Measurements from ENCODE around the gene NDUFAF5. TPM values are rescaled to one million over a fixed set of nuclear protein-coding genes. Genes with fewer than 3 reads are reported as not detected.

The NDUFAF5 gene
- total and polyA plus RNA-seq, 2 experiments from 2014 or later = 16.6 to 21.3 TPM

DNA sequence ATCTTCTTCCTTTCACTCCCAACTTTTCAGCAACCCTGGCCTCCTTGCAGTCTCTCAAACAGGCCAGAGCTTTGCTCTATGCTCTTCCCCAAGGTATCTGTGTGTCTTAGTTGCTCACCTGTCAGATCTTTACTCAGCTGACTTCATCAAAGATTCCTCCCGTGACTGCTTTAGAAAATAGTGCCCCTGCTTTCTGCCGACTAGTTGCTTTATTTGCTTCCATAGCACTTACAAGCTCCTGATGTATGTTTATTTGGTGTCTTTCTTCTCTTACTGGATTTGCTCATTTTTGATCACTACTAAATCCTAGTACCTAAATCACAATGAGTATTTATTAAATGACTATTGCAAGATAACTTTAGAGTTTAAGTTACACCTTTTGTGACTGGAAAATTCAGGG lies 5.9 kb downstream of the NDUFAF5 start:
- Histone ChIP-seq H3K36me3 (replicated peaks; ENCODE audit: insufficient read depth, low read depth) (no peaks in the 10 kb centered on the region), H4K20me1 (ENCODE audit: insufficient read depth, poor library complexity, severe bottlenecking) (no peaks in the 10 kb centered on the region)
- TF ChIP-seq EZH2phosphoT487 (IDR thresholded peaks at IDR 0.05; ENCODE audit: low read depth, severe bottlenecking, unreplicated experiment) (no peak), EZH2 (IDR thresholded peaks at IDR 0.05; ENCODE audit: borderline replicate concordance) (no peak)
- TF ChIP-seq, protein P1, sequence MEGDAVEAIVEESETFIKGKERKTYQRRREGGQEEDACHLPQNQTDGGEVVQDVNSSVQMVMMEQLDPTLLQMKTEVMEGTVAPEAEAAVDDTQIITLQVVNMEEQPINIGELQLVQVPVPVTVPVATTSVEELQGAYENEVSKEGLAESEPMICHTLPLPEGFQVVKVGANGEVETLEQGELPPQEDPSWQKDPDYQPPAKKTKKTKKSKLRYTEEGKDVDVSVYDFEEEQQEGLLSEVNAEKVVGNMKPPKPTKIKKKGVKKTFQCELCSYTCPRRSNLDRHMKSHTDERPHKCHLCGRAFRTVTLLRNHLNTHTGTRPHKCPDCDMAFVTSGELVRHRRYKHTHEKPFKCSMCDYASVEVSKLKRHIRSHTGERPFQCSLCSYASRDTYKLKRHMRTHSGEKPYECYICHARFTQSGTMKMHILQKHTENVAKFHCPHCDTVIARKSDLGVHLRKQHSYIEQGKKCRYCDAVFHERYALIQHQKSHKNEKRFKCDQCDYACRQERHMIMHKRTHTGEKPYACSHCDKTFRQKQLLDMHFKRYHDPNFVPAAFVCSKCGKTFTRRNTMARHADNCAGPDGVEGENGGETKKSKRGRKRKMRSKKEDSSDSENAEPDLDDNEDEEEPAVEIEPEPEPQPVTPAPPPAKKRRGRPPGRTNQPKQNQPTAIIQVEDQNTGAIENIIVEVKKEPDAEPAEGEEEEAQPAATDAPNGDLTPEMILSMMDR (IDR thresholded peaks at IDR 0.05; ENCODE audit: poor library complexity) = no peak

DNA sequence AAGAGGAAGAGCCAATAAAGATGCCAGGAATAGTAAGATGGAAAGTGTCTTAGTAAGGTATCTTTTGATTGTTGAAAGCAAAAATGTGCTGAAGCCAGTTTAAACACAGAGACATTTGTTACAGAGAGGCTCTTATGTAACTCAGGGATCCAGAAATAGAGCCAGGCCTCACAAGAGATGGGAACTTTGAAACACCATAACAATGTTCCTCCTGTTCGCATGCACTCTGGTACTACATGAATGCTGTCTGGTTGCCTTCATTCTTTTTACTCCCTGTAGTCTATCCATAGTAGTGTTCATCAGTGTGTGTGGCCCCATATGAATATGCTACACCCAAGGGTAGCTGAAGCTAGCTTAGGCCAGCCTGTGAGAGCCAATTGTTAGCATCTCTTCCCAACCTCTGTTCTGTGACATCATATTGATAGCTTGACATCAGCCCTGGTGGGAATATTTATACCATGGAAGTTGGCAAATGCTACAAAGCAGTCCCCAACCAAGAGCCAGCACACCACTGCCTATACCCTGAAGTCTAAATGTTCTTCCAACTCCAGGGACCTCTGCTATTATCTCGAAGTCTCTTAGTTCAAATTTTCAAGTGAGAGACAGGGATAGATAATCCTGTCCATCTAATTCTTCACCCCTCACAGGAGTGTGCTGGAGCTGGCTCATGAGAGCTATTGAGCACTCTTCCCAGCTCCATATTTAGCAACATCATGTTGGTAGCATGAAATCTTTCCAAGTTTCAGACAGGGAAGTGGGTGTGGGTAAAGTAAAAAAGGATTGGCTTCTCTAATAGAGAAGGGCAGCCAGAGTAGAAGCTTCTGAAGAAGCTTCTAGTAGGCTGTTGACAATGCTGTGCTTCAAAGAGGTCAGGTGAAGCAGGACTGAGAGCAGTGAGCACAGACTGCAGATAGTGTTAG lies 7.0 kb downstream of the NDUFAF5 start:
- 100% methylated on average over 2 of the region's 2 CpGs for WGBS (ENCODE audit: low lambda C conversion rate, missing lambda C conversion rate)
- no peaks in the 10 kb centered on the region for H3K36me3 ChIP-seq (replicated peaks; ENCODE audit: insufficient read depth, low read depth)
- H3K4me1 ChIP-seq (ENCODE audit: insufficient read depth) = peaks cover 5% of the 10 kb centered on the region
- no peak overlapping the region for H3K4me2 ChIP-seq
- H2AFZ ChIP-seq = no peak overlapping the region
- H3K9me3 ChIP-seq (ENCODE audit: low read depth) = no peaks in the 10 kb centered on the region
- DNase-seq (ENCODE audit: low spot score) = no peak
- no peak overlapping the region for H3K4me3 ChIP-seq
- no peak overlapping the region for H3K27ac ChIP-seq
- no peaks in the 10 kb centered on the region for H4K20me1 ChIP-seq (ENCODE audit: insufficient read depth, poor library complexity, severe bottlenecking)
- H3K9me2 ChIP-seq (replicated peaks; ENCODE audit: insufficient read depth) = no peaks in the 10 kb centered on the region
- TF ChIP-seq EZH2phosphoT487 (IDR thresholded peaks at IDR 0.05; ENCODE audit: low read depth, severe bottlenecking, unreplicated experiment) (no peak), EZH2 (IDR thresholded peaks at IDR 0.05; ENCODE audit: borderline replicate concordance) (no peak)
- TF ChIP-seq, protein P1 (IDR thresholded peaks at IDR 0.05; ENCODE audit: poor library complexity) = no peak
- peaks cover 13% of the 10 kb centered on the region for H3K79me2 ChIP-seq
- no peaks in the 10 kb centered on the region for H3K27me3 ChIP-seq

More for the DNA sequence above, 5.9 kb downstream of the NDUFAF5 start:
- DNase-seq (ENCODE audit: low spot score) = no peak
- Histone ChIP-seq H3K4me2 (no peak overlapping the region), H3K4me1 (ENCODE audit: insufficient read depth) (peaks cover 16% of the 10 kb centered on the region), H3K27me3 (no peaks in the 10 kb centered on the region), H3K9me3 (ENCODE audit: low read depth) (no peaks in the 10 kb centered on the region), H3K27ac (no peak overlapping the region), H2AFZ (no peak overlapping the region), H3K4me3 (no peak overlapping the region), H3K79me2 (peaks cover 24% of the 10 kb centered on the region), H3K9me2 (replicated peaks; ENCODE audit: insufficient read depth) (no peaks in the 10 kb centered on the region)
- WGBS (ENCODE audit: low lambda C conversion rate, missing lambda C conversion rate) = 100% methylated on average over 2 of the region's 2 CpGs

DNA sequence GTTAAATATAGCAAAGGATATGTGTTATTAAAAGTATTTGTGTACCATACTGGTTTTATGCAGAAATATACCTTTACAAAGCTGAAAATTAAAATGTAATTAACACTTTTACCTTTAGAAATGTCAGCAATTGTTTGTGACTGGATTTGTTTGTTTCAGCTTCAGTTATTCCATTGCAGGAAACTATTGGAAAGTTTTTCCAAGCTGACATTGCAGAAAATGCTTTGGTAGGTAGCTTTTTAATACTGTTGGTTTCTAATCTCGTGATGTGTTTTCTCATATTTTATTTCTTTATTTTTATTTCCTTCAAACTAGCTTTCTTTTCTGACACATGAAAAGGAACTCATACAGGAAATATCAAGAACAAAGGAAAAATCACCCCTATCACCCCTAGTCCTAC lies 8.2 kb downstream of the NDUFAF5 start:
- Histone ChIP-seq H4K20me1 (ENCODE audit: insufficient read depth, poor library complexity, severe bottlenecking) (no peaks in the 10 kb centered on the region), H3K4me2 (no peak overlapping the region), H3K9me3 (ENCODE audit: low read depth) (no peaks in the 10 kb centered on the region), H3K4me3 (no peak overlapping the region), H3K79me2 (peaks cover 4% of the 10 kb centered on the region), H3K4me1 (ENCODE audit: insufficient read depth) (peaks cover 1% of the 10 kb centered on the region), H3K36me3 (replicated peaks; ENCODE audit: insufficient read depth, low read depth) (no peaks in the 10 kb centered on the region), H3K27ac (no peak overlapping the region), H2AFZ (no peak overlapping the region), H3K27me3 (no peaks in the 10 kb centered on the region), H3K9me2 (replicated peaks; ENCODE audit: insufficient read depth) (no peaks in the 10 kb centered on the region)
- no peak for DNase-seq (ENCODE audit: low spot score)
- WGBS (ENCODE audit: low lambda C conversion rate, missing lambda C conversion rate) = 97% methylated on average over 1 of the region's 1 CpG
- no peak for TF ChIP-seq EZH2phosphoT487 (IDR thresholded peaks at IDR 0.05; ENCODE audit: low read depth, severe bottlenecking, unreplicated experiment)
- TF ChIP-seq EZH2 (IDR thresholded peaks at IDR 0.05; ENCODE audit: borderline replicate concordance) = no peak
- TF ChIP-seq, protein P1 (IDR thresholded peaks at IDR 0.05; ENCODE audit: poor library complexity) = no peak

Data from hepatocyte (in vitro differentiated cells).